ENCODE results near the gene ITPR2.
"Not testable (repeated sequence)": the region's sequence is repeated elsewhere in the genome, so short reads cannot be mapped to it uniquely, and the experiment has no call there.

The ITPR2 gene

GRCh38 chr12:26730481-26731350 lies 102.3 kb downstream of the ITPR2 start:
- DNase-seq (ENCODE audit: extremely low read depth, low read depth) = no peak
- TF ChIP-seq, protein P1, sequence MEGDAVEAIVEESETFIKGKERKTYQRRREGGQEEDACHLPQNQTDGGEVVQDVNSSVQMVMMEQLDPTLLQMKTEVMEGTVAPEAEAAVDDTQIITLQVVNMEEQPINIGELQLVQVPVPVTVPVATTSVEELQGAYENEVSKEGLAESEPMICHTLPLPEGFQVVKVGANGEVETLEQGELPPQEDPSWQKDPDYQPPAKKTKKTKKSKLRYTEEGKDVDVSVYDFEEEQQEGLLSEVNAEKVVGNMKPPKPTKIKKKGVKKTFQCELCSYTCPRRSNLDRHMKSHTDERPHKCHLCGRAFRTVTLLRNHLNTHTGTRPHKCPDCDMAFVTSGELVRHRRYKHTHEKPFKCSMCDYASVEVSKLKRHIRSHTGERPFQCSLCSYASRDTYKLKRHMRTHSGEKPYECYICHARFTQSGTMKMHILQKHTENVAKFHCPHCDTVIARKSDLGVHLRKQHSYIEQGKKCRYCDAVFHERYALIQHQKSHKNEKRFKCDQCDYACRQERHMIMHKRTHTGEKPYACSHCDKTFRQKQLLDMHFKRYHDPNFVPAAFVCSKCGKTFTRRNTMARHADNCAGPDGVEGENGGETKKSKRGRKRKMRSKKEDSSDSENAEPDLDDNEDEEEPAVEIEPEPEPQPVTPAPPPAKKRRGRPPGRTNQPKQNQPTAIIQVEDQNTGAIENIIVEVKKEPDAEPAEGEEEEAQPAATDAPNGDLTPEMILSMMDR (IDR thresholded peaks at IDR 0.05; ENCODE audit: low read depth, low read length, missing control alignments) = no peak
- no peak overlapping the region for H3K4me3 ChIP-seq (replicated peaks; ENCODE audit: low read depth, low read length)

DNA sequence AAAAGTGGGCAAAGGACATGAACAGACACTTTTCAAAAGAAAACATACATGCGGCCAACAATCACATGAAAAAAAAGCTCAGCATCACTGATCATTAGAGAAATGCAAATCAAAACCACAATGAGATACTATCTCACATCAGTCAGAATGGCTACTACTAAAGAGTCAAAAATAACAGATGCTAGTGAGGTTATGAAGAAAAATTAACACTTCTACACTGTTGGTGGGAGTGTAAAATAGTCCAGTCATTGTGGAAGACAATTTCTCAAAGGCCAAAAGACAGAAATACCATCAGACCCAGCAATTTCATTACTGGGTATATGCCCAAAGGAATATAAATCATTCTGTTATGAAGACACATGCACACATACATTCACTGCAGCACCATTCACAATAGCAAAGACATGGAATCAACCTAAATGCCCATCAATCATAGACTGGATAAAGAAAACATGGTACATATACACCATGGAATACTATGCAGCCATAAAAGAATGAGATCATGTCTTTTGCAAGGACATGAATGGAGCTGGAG lies 103.8 kb downstream of the ITPR2 start:
- not testable (repeated sequence) for DNase-seq (ENCODE audit: extremely low read depth, low read depth); H3K4me3 ChIP-seq (replicated peaks; ENCODE audit: low read depth, low read length)

DNA sequence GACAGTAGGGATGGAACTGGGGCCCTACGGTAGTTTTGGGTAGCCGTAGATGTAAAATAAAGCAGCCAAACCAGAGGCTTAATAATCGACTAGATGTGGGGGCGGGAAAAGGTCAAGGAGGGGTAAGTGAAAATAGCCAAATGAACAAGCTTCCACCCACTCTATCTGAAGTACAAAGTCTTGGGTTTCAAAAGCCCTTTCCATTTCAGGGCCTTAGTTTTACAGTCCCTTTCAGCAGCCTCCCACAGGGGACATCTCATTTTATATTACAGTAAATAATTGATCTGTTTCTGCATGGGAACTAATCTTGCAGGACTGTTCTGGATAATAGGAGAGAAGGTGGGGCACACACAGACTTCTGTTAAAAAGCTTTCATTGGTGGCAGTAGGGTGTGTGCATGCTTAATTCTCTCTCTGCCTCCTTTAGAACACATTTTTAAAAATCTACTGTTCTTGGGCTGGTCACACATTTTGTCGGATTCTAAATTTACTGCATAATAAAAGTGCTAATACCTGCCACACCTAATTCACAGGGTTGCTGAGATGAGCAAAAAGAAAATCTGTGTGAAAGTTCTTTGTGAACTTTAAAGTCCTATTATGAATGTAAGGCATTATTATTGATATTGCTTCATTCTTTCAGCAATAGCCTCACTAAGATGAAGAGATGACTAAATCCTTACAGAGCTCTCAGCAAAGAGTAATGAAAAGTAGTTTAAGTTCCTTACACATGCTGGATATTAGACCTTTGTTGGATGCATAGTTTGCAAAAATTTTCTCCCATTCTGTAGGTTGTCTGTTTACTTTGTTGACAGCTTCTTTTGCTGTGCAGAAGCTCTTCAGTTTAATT lies 104.6 kb downstream of the ITPR2 start:
- DNase-seq (ENCODE audit: extremely low read depth, low read depth) = no peak
- TF ChIP-seq, protein P1 (IDR thresholded peaks at IDR 0.05; ENCODE audit: low read depth, low read length, missing control alignments) = no peak
- H3K4me3 ChIP-seq (replicated peaks; ENCODE audit: low read depth, low read length) = no peak overlapping the region

DNA sequence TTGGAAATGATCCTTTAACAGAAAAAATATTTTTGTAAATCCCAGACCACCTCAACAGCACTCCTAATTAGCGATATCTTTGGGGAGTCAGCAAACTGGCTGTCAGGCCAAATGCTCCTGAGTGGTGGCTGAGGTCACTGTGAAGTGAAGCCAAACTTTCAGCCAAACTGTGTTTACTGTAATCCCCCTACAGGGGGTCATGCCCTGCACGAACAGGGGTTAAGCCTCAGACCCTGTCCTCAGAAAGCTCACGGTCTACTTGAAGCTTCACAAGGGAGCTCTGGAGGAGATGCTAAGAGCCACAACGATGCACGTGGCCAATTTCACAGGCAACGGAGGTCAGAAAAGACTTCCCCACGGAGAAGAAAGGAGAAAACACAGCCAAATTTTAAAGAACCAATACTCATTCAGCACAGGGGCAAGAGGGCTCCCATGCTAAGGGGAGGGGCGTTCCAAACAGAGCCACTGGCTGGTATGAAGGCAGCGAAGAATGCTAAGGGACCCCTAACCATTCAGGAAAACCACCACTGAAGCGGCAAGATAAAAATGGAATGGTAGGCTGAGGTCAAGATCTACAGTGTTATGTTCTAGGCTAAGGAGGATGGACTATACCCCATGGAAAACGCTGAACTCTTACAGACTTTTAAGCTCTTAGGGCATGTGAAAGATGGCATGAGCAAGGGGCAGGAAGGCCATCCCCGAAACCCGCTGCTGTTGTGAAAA lies 105.4 kb downstream of the ITPR2 start:
- DNase-seq (ENCODE audit: extremely low read depth, low read depth) = no peak
- no peak overlapping the region for H3K4me3 ChIP-seq (replicated peaks; ENCODE audit: low read depth, low read length)
- TF ChIP-seq, protein P1 (IDR thresholded peaks at IDR 0.05; ENCODE audit: low read depth, low read length, missing control alignments) = no peak

- TF ChIP-seq, protein P1 (IDR thresholded peaks at IDR 0.05; ENCODE audit: low read depth, low read length, missing control alignments) = no peak
- H3K4me3 ChIP-seq (replicated peaks; ENCODE audit: low read depth, low read length) = no peak overlapping the region
- DNase-seq (ENCODE audit: extremely low read depth, low read depth) = no peak
These were observed 106.0 kb downstream of the ITPR2 start for GRCh38 chr12:26726956-26727355.

DNA sequence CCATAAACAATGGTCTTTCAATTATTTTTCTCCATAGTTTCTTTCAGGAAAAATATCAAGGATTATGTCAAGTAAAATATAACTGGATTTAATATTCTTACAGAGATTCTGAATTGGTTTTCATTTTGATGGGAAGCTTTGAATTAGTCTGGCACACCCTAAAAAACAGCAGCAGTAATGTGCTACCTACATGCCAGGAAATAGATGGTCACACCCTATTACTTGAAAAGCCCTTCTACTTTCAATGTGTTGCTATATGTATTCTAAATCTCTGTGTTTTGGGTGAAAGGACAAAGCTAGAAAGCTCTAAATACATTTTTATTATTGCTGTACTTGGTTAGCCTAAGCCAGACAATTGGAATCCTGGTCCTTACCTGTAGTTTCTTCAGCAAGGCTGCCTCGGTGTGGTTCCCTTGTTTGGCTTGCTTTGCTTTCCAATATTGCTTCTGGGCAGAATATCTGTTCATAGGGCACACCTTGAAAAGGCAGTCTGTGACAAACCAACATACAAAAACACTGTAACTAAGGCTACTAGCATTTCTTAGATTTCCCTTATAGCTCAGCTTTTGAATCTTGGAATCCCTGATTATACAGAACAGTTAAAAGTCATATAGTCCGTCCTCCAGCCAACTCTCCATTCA lies 107.6 kb downstream of the ITPR2 start:
- no peak overlapping the region for H3K4me3 ChIP-seq (replicated peaks; ENCODE audit: low read depth, low read length)
- DNase-seq (ENCODE audit: extremely low read depth, low read depth) = no peak
- TF ChIP-seq, protein P1 (IDR thresholded peaks at IDR 0.05; ENCODE audit: low read depth, low read length, missing control alignments) = no peak

Data from HFF-Myc (cell line).